Measurements from ENCODE around the gene FOXA1.
A peak's percentile ranks its signal among the peaks of the same experiment; 100 is the strongest.

The FOXA1 gene

DNA sequence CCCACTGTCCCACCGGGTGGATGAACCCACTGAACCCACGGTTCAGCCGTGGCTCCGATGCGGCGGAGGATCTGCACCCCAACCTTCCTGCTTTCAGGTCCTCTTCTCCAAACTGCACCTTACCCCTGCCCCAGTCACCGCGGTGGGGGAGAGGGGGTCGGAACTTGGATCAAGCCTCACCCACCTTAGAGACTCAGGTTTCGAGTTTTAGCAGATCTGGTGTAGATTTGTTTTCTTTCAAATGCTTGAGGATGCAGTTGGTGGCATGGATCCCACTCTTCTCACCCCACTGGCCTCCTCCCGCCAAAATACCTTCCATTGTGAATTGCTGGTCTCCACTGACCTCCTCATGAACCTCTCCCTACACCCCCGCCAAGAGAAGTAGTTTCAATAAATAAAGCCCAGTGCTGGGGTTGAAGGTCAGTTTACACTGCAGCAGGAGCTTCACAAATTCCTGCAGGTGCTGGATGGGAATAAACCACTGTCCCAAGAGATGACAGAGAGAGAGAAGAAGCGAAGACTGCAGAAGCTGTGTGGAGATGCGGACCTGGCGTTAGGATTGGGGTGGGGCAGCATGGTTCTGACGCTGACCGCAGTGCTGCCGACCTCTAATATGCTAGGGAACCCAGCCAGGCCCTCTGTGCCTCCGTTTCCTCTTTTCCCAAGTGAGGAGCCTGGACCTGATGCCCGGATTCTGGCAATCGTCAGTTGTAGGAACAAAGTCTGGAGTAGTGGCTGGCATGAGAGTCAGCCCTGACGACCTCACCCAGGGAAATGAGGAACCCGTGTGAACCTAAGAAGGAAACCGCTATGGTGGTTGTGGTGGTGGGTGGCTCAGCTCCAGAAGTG is 7.8 kb upstream of the FOXA1 start:
- DNase-seq (ENCODE audit: low spot score), result no peak

DNA sequence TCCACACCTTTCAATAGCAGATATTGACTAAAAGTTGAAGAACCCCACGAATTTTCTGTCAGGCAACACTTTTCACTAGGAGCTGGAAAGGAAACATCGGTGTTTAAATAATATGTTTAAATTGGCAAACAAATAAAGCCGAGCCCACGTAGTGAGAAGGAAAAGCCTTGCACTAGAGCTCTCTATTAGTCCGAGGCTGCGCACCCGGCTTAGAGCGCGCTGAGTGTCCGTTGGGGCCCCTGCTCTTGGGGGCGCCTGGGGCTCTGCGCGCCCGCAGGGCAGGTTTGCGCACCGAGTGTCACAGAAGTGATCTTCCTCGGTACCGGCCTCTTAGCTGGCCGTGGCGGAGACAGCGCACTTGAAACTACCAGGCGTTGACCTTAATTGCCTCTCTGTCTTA is 6.8 kb upstream of the FOXA1 start:
- DNase-seq (ENCODE audit: low spot score), result no peak

DNA sequence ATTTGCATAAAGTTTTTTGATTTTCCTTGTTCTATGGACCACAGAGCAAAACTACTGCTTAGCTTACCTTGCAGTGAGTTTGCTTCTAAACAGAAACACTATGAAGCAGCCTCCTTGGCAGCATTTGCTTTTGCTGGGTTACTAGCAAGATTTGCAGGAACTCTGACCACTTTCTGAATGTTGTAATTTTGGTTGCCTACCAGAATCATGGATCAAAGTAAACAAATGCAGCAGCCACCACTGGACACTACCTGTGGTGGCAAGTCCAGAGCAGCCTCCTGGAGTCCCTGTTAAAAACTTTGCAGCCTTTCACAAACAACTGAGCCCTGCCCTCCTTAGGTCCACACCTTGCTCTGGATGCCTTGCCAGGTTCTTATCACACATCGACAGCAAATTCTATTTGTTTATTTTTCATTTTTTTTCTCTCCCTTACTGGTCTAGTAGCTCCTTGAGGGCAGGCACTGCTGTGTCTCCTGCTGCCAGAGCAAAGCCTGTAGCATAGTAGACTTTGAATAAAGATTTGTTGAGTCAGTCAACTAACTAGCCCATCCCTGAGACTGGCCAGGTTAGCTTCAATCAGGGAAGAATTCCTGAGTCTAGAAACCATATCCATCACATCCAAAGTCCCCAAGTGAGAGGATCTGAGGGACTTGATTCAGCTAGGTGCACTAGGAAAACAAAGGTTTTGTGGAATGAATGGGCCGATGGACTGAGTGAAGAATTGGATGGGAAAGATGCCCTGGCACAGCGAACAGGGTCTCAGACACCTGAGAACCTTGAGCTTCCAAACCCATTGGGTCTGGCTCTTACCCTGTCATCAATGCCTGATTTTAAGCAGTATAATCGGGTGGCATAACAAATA is 6.1 kb upstream of the FOXA1 start:
- no peak for DNase-seq (ENCODE audit: low spot score)

DNA sequence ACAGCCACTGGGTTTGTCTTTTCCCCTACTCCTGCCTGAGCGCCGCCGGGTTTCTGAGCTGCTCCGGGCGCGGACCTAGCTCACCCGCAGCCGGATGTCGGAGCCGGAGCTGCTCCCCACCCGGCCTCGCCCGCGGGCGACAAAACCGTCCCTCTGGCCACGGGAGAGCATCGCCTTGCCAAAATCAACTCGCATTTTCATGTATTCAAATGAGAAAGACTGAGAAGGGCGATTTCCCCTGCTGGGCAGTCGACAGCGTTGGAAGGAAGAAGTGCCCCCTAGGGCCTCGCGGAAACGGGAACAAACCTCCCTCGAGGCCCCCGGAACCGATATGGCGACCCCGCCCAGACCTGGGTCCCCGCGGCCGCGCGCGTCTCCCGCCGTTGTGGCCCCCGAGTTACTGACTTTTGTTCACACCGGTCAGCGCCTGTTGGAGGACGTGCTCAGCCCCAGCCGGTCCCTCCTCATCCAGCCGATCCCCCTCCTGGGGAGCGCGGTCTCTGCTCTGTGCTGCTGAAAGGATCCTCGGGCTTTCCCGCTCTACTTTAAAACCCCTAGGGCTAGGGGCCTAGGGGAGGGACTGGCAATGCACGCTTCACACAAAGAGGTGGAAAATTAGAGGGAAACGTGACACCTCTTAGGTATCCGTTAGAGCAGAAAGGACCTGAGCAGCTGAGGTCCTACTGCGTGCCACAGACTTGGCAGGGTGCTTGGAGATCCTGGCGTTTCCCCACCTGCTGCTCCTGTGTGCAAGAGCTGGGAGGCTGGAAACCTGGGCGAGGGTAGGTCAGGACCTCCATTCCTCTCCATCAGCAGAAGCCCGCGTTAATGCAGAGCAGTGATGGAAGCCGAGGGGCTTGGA is 4.7 kb upstream of the FOXA1 start:
- DNase-seq (ENCODE audit: low spot score), result no peak

DNA sequence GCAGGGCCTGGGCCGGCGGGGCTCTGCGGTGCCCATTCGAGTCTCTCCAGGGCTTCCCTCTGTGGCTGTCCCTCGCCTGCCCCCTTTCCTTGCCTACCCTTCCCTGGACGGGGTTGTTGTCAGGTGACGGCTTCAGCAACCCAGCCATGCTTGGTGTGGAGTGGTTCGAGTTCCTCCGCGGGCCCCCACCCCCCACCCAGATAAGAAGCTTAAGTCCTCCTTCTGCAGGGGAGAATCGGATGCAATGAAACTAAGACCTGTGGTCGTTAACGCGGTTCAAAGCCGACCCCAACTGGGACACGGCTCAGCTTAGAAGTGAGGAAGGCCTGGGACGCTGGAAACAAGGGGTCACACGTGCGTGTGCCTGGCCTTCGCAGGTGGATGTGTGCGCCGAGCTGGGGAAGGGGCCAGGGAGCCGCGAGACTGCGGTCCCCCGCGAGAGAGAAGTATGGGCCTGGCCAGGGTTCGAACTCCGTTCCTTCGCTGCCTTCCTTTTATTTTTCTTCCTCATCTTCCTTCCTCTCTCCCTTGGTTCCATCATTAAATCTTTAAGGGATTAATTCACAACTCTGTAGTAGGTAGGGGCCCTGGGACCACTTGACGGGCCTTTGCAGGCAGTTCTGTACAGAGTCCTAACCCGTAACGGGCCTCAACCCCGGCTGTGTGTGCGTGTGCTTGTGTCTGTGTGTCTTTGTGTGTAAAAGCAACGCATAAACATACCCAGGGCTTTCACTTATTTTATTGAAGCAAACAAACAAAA is 3.9 kb upstream of the FOXA1 start:
- no peak for DNase-seq (ENCODE audit: low spot score)

DNA sequence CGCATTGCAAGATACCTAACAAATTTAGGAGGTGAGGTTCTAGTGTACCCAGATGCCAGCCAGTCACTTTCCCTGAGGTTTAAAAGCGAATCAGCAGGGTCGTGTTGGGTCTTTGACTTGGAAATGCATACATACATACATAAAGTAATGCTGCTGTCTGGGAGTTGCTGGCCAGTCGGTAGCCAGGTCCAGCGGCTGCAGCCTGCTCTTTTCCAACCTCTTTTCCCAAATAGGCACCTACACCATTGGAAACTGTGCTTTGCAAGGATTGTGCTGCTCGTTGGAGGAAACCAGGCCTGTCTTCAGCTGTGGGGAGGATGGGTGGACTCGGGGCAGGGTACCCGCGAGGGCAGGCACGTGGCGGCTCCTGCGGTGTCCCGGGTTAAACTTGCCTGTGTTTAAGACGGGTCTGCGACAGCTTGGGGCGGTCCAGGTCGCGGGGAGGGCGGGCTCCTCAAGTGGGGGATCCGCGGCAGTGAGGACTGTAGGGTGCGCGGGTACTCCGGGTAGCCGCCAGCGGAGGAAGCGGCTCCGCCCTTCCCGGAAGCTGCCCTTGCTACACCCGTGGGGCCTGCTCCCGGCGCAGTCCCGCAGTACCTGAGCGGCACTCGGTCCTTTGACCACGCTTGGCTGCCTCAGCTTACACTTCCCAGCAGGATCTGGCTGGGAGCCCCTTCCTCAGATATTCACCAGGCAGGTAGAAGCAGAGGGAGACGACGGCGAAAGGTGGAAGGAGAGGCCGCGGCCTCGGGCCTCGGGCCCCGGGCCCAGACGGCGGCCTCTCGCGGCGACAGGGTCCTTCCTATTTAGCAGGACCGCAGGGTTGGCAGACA is 3.1 kb upstream of the FOXA1 start:
- no peak for DNase-seq (ENCODE audit: low spot score)

DNA sequence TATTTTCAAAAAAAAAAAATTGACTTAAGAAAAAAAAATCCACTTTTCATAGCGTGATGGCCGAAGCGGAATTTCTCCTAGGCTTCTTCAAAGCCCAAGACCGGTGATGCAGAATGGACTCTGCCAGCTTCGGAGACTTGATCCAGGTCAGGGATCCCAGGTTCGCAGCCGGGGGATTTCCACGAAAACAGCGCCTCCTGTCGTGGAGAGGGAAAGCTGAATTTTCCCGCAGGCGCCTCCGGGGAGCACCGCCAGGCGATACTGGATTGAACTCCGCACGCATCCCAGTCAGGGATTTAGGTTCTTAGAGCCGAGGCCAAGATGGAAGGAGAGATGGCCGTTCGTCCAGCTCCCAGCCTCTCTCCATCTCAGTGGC is 2.5 kb upstream of the FOXA1 start:
- no peak for DNase-seq (ENCODE audit: low spot score)

DNA sequence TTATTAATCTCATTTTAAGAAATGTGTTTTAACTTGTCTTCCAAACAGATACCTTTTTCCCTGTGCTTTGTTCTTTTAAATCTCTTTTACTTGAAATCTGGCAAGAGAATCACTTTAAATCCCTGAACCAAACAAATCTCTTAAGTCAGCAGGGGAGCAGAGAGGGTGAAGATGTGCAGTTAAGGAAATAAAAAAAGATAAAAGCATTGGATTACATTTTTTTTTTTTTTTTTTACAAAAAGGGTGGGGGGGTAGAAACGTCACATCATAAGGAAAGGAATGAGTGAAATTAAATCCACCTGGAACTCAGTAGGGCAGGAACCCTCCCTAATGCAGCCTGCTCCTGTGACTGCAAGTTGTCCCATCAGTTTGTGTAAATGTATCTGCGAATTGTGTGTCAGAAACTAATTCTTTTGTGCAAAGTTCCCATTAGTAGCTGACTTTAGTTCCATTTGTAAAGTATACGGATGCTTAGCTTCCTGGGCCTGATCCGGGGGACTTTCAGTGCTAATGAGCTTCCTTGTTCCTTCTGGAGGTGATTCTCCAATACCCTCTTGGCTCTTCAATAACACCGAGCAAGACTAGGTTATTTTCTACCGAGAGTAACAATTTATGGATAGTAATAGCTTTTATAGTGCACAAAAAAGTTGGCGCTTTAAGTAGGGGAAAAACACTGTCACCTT is 1.9 kb upstream of the FOXA1 start:
- no peak for DNase-seq (ENCODE audit: low spot score)

DNA sequence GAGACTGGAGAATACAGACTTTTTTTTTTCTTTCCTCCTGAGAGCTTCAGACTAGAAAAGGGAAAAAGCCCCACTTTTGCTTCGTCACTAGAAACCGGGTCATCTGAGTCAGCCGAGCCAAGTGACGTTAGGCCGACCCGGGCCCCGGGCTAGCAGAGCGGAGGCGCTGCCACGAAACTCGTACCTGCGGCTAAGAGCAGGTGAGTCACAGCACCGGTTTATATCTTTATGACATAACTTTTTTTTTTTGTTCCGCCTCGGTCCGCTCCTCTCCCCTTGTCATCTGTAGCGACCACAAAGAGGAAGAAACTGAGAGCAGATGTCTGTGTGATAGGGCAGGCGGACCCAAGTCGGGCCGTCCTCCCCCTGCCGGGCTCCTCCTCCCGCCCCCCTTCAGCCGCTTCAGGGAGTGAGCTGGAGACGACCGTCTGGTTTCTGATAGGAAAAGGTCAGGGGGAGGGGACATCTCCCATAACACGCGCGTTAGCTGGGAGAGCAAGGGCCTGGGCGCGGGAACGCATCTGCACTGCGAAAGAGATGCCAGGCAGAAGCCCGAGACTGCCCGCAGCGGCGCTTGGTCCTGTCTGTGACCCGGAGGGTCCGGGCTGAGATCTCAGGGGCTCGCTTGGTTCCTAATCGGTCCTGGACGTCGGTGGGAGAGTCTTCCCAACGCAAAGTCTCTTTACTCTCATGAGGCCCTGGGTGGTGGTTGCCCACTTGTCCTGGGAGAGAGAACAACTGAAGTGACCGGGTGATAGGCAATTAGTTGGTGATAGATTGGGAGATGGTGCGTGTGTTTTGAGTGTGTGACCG is 966 bp upstream of the FOXA1 start:
- DNase-seq (ENCODE audit: low spot score), result peak; percentile 8

DNA sequence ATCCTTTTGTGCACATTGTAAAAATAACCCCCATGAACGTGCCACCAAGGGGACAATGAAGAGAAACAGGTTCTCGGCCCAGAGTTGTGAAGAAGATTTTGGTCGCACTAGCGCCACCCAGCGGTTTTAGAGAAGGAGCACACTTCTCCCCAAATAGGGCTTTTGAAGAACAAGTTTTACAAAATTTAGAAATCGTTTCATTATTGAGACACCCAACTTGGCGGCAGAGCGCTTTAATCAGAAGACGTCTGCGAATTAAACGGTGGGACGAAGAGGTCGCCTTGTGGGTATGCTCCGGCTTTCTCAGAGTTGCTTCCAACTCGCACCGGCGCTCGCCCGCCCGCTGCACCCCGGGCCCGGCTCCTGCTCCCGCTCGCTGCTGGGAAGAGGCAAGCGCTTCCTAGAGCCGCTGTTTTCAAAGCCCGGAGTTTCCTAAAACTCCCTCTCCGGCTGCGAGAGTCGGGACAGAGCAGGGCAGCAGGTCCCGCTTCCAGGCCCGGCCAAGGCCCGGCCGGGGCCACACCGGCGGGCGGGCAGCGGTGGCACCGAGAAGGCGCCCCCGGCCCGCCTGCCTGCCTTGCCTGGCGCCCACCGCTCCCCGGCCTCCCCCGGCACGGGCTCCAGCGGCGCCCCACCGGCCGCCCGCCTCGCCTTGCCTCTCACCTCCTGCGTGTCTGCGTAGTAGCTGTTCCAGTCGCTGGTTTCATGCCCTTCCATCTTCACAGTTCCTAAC is 645 bp downstream of the FOXA1 start:
- peak; percentile 59 for DNase-seq (ENCODE audit: low spot score)

DNA sequence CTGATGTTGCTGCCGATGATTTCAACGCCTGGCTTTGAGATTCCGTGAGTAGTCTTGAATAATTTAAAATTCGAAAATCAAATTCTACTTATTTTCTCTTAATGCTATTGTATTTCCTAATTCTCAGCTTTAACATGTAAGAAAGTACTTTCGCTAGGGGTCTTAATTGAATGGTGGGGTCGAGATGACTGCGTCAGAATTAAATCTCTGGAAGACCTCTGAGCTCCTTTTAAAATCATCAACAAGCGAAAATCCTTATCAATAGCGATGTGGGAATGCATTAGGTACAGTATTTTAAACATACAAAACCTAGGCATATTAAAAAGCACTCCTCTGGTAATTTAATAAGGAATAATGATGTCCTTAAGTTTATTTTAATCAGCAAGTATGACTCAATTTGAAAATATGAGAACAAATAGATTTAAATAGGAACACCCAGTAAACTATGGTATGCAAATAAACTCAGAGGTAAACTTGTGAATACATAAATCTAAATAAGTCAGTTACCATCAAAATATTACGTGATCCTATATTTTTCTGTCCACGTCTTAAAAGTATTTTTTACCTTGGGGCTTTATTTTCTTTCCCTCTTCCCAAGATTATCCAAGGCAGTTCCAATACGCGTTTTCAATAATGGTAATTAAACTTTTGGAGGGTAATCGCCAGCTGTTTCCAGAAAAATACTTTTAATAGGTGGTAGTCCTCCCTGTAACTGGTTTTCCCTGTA is 1.4 kb downstream of the FOXA1 start:
- peak; percentile 11 for DNase-seq (ENCODE audit: low spot score)

DNA sequence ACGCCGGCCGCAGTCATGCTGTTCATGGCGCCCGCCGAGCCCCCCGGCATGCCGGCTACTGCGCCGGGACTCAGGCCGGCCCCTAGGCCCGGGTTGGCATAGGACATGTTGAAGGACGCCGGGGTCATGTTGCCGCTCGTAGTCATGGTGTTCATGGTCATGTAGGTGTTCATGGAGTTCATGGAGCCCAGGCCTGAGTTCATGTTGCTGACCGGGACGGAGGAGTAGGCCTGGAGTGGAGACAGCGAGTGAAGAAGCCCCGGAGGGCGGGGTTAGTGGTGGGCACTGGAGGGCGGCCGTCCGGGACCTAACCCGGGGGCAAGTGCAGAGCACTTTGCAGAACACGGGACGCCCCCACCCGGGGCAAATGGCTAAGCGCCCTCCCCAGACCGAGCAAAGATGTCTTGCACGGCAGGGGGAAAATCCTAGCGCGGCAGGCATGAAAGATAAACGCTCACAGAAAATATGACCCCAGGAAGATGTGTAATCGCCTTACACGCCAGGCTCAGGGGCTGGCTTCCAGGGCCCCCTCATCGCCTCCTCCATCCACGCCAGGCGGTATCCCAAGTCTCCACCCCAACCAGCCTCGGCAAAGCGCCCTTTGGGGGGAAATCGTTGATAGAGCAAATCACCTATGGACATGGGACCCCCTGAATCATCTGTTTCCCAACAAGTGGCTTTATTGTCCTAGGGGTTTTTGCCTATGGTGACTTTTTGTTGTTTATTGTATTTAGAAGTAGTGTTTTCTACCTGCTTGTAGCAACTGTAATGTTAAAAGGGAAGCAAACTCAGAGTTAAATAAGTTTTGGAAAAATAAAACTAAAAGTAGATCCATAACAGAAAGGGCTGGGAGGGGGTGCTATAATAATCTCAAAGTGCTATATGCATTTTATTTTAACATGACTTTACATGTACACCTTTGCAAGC is 2.3 kb downstream of the FOXA1 start:
- DNase-seq (ENCODE audit: low spot score), result no peak

DNA sequence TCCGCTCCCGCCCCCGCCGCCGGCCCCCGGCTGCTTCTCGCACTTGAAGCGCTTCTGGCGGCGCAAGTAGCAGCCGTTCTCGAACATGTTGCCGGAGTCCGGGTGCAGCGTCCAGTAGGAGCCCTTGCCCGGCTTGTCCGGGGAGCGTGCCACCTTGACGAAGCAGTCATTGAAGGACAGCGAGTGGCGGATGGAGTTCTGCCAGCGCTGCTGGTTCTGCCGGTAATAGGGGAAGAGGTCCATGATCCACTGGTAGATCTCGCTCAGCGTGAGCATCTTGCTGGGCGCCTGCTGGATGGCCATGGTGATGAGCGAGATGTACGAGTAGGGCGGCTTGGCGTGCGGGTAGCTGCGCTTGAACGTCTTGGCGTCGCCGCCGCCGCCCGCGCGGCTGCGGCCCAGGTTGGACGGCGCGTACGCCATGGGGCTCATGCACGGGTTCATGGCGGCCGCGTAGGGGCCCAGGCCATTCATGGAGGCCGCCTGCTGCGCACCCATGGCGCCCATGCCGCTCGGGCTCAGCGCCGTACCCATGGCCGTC is 3.0 kb downstream of the FOXA1 start:
- DNase-seq (ENCODE audit: low spot score), result no peak

DNA sequence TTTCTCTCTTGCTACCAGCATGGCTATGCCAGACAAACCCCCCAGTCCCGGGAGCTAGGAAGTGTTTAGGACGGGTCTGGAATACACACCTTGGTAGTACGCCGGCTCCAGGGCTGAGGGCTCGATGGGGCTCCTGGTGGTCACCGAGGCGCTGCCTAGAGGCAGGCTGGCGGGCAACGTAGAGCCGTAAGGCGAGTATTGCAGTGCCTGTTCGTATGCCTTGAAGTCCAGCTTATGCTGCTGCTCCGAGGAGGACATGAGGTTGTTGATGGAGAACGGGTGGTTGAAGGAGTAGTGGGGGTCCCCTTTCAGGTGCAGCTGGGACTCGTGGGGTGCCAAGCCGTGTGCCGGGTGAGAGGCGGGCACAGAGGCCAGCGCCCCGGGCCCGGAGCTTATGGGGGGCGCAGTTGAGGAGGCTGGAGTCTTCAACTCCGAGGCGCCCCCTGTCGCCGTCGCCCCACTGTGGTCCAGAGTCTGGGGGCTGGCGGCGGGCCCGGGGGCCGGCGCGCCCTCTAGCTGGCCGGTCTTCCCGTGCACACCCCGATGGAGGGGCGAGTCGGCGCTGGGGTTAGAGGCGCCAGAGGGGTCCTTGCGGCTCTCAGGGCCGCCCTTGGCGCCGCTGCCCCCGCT is 3.6 kb downstream of the FOXA1 start:
- DNase-seq (ENCODE audit: low spot score), result no peak

DNA sequence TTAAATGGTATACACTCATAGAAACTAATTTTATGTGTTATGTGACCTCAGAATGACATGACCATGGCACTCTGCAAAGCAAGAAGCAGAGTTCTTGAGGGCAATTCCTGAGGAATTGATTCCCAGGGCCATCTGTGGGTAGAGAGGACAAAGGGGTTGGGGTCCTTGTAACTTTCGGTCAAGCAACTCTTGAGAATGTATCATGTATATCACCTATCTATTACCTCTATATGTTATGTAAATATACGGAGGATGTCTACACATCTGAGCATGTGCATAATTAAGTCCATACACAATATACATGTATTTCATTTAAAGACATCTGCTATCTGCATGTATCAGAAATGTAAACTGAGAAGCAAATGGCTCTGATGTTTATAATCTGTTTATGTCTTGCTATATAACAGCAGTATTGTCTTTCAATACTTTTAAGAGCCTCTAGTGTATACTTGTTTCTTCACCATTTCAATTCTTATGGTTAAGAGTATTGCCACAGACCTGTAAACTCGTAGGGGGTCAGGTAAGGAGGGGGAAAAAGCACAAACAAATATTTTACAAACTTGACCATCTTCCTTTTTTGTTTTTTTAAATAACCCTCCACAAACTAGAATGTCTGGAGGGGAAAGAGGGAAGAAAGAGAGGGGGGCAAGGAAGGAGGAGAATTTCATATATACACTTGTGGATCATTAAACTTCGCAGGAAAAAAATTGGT is 4.5 kb downstream of the FOXA1 start:
- DNase-seq (ENCODE audit: low spot score), result no peak

Data from pons (tissue), 1 donor.